Thyroid gland (tissue), 4 donors: ENCODE data around the gene STPG1. TPM values are rescaled to one million over a fixed set of nuclear protein-coding genes. Genes with fewer than 3 reads are reported as not detected.

Source experiments
- DNase-seq, 2 donors: peaks; one replicate each; pipeline ENCODE4 v3.0.0-alpha.2; 2019
- H3K27ac ChIP-seq, 3 donors: fragments of 200-600 bp; sonication (generic); 1 replicate in 2 of 3; 2 replicates in 1 of 3; pipeline ENCODE4 v1.5.1; 2016 to 2019; ENCODE audit warnings: mild to moderate bottlenecking in 1 of 3, moderate library complexity in 1 of 3
- H3K27me3 ChIP-seq: fragments of 200-600 bp; sonication (generic); one replicate; pipeline ENCODE4 v1.5.1; 2019
- H3K36me3 ChIP-seq, 2 donors: fragments of 200-600 bp; sonication (generic); one replicate each; pipeline ENCODE4 v1.5.1; 2016 to 2019
- H3K4me1 ChIP-seq, 2 donors: fragments of 200-600 bp; sonication (generic); one replicate each; pipeline ENCODE4 v1.5.1; 2017 to 2019
- H3K4me3 ChIP-seq, 3 donors: fragments of 200-600 bp; sonication (generic); replicated peaks in 1 of 3; 1 replicate in 2 of 3; 2 replicates in 1 of 3; pipeline ENCODE4 v1.5.1; 2016; ENCODE audit warnings: mild to moderate bottlenecking in 1 of 3
- H3K9me3 ChIP-seq: fragments of 200-600 bp; sonication (generic); one replicate; pipeline ENCODE4 v1.5.1; 2017
- CTCF ChIP-seq, 6 experiments: fragments of 200-600 bp in 3 of 6; fragments of 450-650 bp in 3 of 6; sonication (generic) in 3 of 6; IDR thresholded peaks; one replicate each; pipeline ENCODE4 v1.5.1; 2016 to 2019; ENCODE audit warnings: antibody characterized with exemption in 6 of 6, mild to moderate bottlenecking in 2 of 6, inconsistent platforms in 1 of 6, moderate library complexity in 1 of 6
- POLR2A ChIP-seq, 2 donors: fragments of 450-650 bp; IDR thresholded peaks; one replicate each; pipeline ENCODE4 v1.6.1; 2017; ENCODE audit warnings: antibody characterized with exemption in 2 of 2, mild to moderate bottlenecking in 2 of 2, moderate library complexity in 1 of 2
- WGBS, 2 donors: methylation state at CpG; one replicate each; pipeline ENCODE4 v1.1.5; 2017; 5-methylcytosine and 5-hydroxymethylcytosine counted together
- intact Hi-C: fragments of 100-400 bp; cut with DNase I; formaldehyde crosslinking; loops from one replicate; pipeline ENCODE4 v1.15.1; 2023
- total RNA-seq, 4 donors: library from RNA; depleted of rRNA; stranded (reverse); fragments of >200 nt; gene quantifications; one replicate each; pipeline ENCODE4 v1.2.3, GENCODE V29; 2016

STPG1 gene
- total RNA-seq, 4 donors from 2014 or later: 5.2 to 8.9 (median 7.0) TPM

GRCh38 chr1:24355466-24355865 lies 58.1 kb downstream of the STPG1 start:
- TF ChIP-seq POLR2A (IDR thresholded peaks at IDR 0.05) (no peak), CTCF (IDR thresholded peaks at IDR 0.05) (no peak)
- H3K27me3 ChIP-seq: no peaks in the 10 kb centered on the region
- H3K4me1 ChIP-seq: no peaks in the 10 kb centered on the region
- intact Hi-C loops: no loop called here
- H3K27ac ChIP-seq: no peak overlapping the region
- H3K4me3 ChIP-seq: no peak overlapping the region
- no peaks in the 10 kb centered on the region for H3K9me3 ChIP-seq
- no peaks in the 10 kb centered on the region for H3K36me3 ChIP-seq
- no peak for DNase-seq
- 80 to 83% methylated on average over 3 of the region's 3 CpGs for WGBS, 2 donors

GRCh38 chr1:24353292-24353891 lies 60.2 kb downstream of the STPG1 start:
- no peaks in the 10 kb centered on the region for H3K4me1 ChIP-seq
- intact Hi-C loops: no loop called here
- 94 to 97% methylated on average over 4 of the region's 4 CpGs for WGBS, 2 donors
- no peak overlapping the region for H3K4me3 ChIP-seq
- no peak overlapping the region for H3K27ac ChIP-seq
- TF ChIP-seq POLR2A (IDR thresholded peaks at IDR 0.05): no peak
- DNase-seq: no peak
- H3K36me3 ChIP-seq: no peaks in the 10 kb centered on the region
- no peaks in the 10 kb centered on the region for H3K9me3 ChIP-seq
- no peaks in the 10 kb centered on the region for H3K27me3 ChIP-seq

GRCh38 chr1:24351918-24352627 lies 61.5 kb downstream of the STPG1 start:
- intact Hi-C loops: no loop called here

GRCh38 chr1:24351247-24351646 lies 62.3 kb downstream of the STPG1 start:
- 72 to 91% methylated on average over 4 of the region's 4 CpGs for WGBS, 2 donors
- intact Hi-C loops: no loop called here
- Histone ChIP-seq H3K27ac (no peak overlapping the region), H3K4me3 (no peak overlapping the region), H3K9me3 (no peaks in the 10 kb centered on the region), H3K36me3 (no peaks in the 10 kb centered on the region), H3K4me1 (peaks cover 0 to 8% of the 10 kb centered on the region in 2 donors), H3K27me3 (no peaks in the 10 kb centered on the region)
- TF ChIP-seq POLR2A (IDR thresholded peaks at IDR 0.05) (no peak), CTCF (IDR thresholded peaks at IDR 0.05) (no peak)
- no peak for DNase-seq

More at GRCh38 chr1:24351918-24352627, 61.5 kb downstream of the STPG1 start:
- Histone ChIP-seq H3K27ac (no peak overlapping the region), H3K27me3 (no peaks in the 10 kb centered on the region), H3K9me3 (no peaks in the 10 kb centered on the region), H3K4me1 (peaks cover 0 to 8% of the 10 kb centered on the region in 2 donors), H3K36me3 (no peaks in the 10 kb centered on the region), H3K4me3 (no peak overlapping the region)
- WGBS, 2 donors: 89 to 91% methylated on average over 7 of the region's 7 CpGs
- no peak for DNase-seq
- TF ChIP-seq POLR2A (IDR thresholded peaks at IDR 0.05) (no peak), CTCF (IDR thresholded peaks at IDR 0.05) (no peak)

GRCh38 chr1:24349891-24350290 lies 63.7 kb downstream of the STPG1 start:
- H3K4me1 ChIP-seq: peaks cover 0 to 8% of the 10 kb centered on the region in 2 donors
- no peaks in the 10 kb centered on the region for H3K9me3 ChIP-seq
- H3K27ac ChIP-seq: no peak overlapping the region
- no peak overlapping the region for H3K4me3 ChIP-seq
- TF ChIP-seq POLR2A (IDR thresholded peaks at IDR 0.05): no peak
- TF ChIP-seq CTCF (IDR thresholded peaks at IDR 0.05): no peak
- H3K36me3 ChIP-seq: no peaks in the 10 kb centered on the region
- no peak for DNase-seq
- 90 to 95% methylated on average over 2 of the region's 2 CpGs for WGBS, 2 donors
- intact Hi-C loops: no loop called here
- H3K27me3 ChIP-seq: no peaks in the 10 kb centered on the region
